Measurements from ENCODE around the gene CD180. TPM values are rescaled to one million over a fixed set of nuclear protein-coding genes. Genes with fewer than 3 reads are reported as not detected.

The CD180 gene
- total and polyA plus RNA-seq, 4 donors, result 0.59 to 2.6 (median 2.2) TPM

GRCh38 chr5:67244345-67244793 is 47.8 kb upstream of the CD180 start:
- DNase-seq, result peak; percentile 32 to 55 (median 53)
- Histone ChIP-seq H3K27me3 (ENCODE audit: control insufficient read depth in 3 of 3, insufficient read depth in 3 of 3, low read length in 2 of 3) (no peaks in the 10 kb centered on the region), H3K4me1 (ENCODE audit: control insufficient read depth in 5 of 5, insufficient read depth in 5 of 5, low read length in 5 of 5) (peaks cover 6 to 44% (median 20%) of the 10 kb centered on the region in 5 donors), H3K27ac (ENCODE audit: low read depth in 1 of 2, low read length in 1 of 2) (no peak overlapping the region), H3K9me3 (ENCODE audit: control insufficient read depth in 4 of 4, insufficient read depth in 3 of 4, low read length in 3 of 4) (no peaks in the 10 kb centered on the region), H3K4me3 (no peak overlapping the region), H3K36me3 (ENCODE audit: control insufficient read depth in 4 of 4, insufficient read depth in 4 of 4, low read length in 4 of 4) (no peaks in the 10 kb centered on the region), H3K9ac (ENCODE audit: insufficient read depth in 1 of 2, low read length in 2 of 2) (no peak overlapping the region)
- no peak for ATAC-seq (ENCODE audit: insufficient read depth, low FRiP score)
- 53 to 71% methylated on average over 3 of the region's 3 CpGs for WGBS, 2 donors
- TF ChIP-seq, protein P1, sequence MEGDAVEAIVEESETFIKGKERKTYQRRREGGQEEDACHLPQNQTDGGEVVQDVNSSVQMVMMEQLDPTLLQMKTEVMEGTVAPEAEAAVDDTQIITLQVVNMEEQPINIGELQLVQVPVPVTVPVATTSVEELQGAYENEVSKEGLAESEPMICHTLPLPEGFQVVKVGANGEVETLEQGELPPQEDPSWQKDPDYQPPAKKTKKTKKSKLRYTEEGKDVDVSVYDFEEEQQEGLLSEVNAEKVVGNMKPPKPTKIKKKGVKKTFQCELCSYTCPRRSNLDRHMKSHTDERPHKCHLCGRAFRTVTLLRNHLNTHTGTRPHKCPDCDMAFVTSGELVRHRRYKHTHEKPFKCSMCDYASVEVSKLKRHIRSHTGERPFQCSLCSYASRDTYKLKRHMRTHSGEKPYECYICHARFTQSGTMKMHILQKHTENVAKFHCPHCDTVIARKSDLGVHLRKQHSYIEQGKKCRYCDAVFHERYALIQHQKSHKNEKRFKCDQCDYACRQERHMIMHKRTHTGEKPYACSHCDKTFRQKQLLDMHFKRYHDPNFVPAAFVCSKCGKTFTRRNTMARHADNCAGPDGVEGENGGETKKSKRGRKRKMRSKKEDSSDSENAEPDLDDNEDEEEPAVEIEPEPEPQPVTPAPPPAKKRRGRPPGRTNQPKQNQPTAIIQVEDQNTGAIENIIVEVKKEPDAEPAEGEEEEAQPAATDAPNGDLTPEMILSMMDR (IDR thresholded peaks at IDR 0.05; ENCODE audit: control extremely low read depth, extremely low read depth), result no peak

DNA sequence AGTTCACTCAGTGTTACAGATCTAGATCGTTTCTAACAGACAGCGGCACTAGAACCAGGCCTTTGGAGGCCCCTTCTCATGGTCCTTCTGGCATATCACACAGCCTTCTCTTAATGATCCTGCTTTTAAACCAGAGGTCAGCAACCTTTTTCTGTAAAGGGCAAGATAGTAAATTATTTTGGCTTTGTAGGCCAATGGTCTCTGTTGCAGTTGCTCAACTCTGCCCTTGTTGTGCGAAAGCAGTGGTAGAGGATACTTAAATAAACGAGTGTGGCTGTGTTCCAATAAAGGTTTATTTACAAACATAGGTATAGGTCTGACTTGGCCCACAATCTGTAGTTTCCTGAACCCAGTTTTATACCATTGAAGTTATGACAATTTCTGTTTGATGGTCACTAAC is 47.3 kb upstream of the CD180 start:
- Histone ChIP-seq H3K27ac (ENCODE audit: low read depth in 1 of 2, low read length in 1 of 2) (no peak overlapping the region), H3K36me3 (ENCODE audit: control insufficient read depth in 4 of 4, insufficient read depth in 4 of 4, low read length in 4 of 4) (no peaks in the 10 kb centered on the region), H3K4me1 (ENCODE audit: control insufficient read depth in 5 of 5, insufficient read depth in 5 of 5, low read length in 5 of 5) (peaks cover 6 to 40% (median 18%) of the 10 kb centered on the region in 5 donors), H3K9ac (ENCODE audit: insufficient read depth in 1 of 2, low read length in 2 of 2) (no peak overlapping the region), H3K4me3 (no peak overlapping the region), H3K27me3 (ENCODE audit: control insufficient read depth in 3 of 3, insufficient read depth in 3 of 3, low read length in 2 of 3) (no peaks in the 10 kb centered on the region), H3K9me3 (ENCODE audit: control insufficient read depth in 4 of 4, insufficient read depth in 3 of 4, low read length in 3 of 4) (no peaks in the 10 kb centered on the region)
- no peak for ATAC-seq (ENCODE audit: insufficient read depth, low FRiP score)
- DNase-seq, result no peak
- TF ChIP-seq, protein P1 (IDR thresholded peaks at IDR 0.05; ENCODE audit: control extremely low read depth, extremely low read depth), result no peak
- 88 to 95% methylated on average over 4 of the region's 4 CpGs for WGBS, 2 donors

DNA sequence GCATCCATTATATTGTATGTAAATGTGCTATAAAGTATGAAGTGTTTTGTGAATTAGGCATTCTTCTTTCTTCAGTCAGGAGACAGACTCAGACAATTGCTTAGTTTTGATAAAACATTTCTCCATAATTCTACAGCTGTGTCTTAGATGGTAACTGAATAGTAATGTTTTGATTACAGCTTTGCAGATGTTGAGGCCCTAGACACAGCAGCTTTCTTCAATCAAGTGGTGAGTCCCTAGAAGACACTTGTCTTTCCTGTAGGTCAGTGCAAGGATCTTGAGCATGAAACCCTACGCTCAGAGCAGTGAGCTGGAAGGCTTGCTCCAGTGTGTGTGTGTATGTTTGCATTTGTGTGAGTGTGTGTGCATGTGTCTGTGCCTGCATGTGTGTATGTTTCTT is 46.8 kb upstream of the CD180 start:
- Histone ChIP-seq H3K9ac (ENCODE audit: insufficient read depth in 1 of 2, low read length in 2 of 2) (no peak overlapping the region), H3K4me1 (ENCODE audit: control insufficient read depth in 5 of 5, insufficient read depth in 5 of 5, low read length in 5 of 5) (peaks cover 3 to 34% (median 18%) of the 10 kb centered on the region in 5 donors), H3K27ac (ENCODE audit: low read depth in 1 of 2, low read length in 1 of 2) (no peak overlapping the region), H3K9me3 (ENCODE audit: control insufficient read depth in 4 of 4, insufficient read depth in 3 of 4, low read length in 3 of 4) (no peaks in the 10 kb centered on the region), H3K36me3 (ENCODE audit: control insufficient read depth in 4 of 4, insufficient read depth in 4 of 4, low read length in 4 of 4) (no peaks in the 10 kb centered on the region), H3K4me3 (no peak overlapping the region), H3K27me3 (ENCODE audit: control insufficient read depth in 3 of 3, insufficient read depth in 3 of 3, low read length in 2 of 3) (no peaks in the 10 kb centered on the region)
- WGBS, 2 donors, result 83 to 95% methylated on average over 1 of the region's 1 CpG
- peak; percentile 46 to 84 (median 77) for DNase-seq
- no peak for ATAC-seq (ENCODE audit: insufficient read depth, low FRiP score)
- TF ChIP-seq, protein P1 (IDR thresholded peaks at IDR 0.05; ENCODE audit: control extremely low read depth, extremely low read depth), result no peak

DNA sequence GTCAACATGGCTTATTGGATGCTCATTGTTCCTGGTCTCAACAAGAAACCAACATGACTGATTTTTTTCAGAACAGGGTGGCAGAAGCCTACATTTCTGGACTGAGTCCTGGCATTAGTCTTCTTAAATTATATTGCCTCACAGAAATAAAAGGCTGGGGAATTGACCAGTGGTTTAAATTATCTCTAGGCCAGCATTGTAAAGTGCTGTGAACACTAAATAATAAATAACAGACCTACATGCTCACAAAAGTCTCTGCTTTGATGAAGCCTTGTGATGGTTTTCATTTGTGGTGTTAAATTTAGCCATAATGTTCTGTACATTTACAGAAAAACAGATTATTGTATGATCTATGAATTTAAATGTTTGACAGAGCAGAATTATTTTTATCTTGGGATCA is 44.7 kb upstream of the CD180 start:
- H3K4me3 ChIP-seq, result no peak overlapping the region
- peaks cover 2 to 26% (median 9%) of the 10 kb centered on the region in 5 donors for H3K4me1 ChIP-seq (ENCODE audit: control insufficient read depth in 5 of 5, insufficient read depth in 5 of 5, low read length in 5 of 5)
- no peak overlapping the region for H3K9ac ChIP-seq (ENCODE audit: insufficient read depth in 1 of 2, low read length in 2 of 2)
- DNase-seq (no peak), ATAC-seq (ENCODE audit: insufficient read depth, low FRiP score) (no peak)
- no peaks in the 10 kb centered on the region for H3K27me3 ChIP-seq (ENCODE audit: control insufficient read depth in 3 of 3, insufficient read depth in 3 of 3, low read length in 2 of 3)
- H3K27ac ChIP-seq (ENCODE audit: low read depth in 1 of 2, low read length in 1 of 2), result no peak overlapping the region
- no peaks in the 10 kb centered on the region for H3K36me3 ChIP-seq (ENCODE audit: control insufficient read depth in 4 of 4, insufficient read depth in 4 of 4, low read length in 4 of 4)
- TF ChIP-seq, protein P1 (IDR thresholded peaks at IDR 0.05; ENCODE audit: control extremely low read depth, extremely low read depth), result no peak
- no peaks in the 10 kb centered on the region for H3K9me3 ChIP-seq (ENCODE audit: control insufficient read depth in 4 of 4, insufficient read depth in 3 of 4, low read length in 3 of 4)

Data from lung (tissue), 12 donors.